HUES6 (cell line): ENCODE results near the gene AP2A2.

ENCODE experiments used
- H3K27ac ChIP-seq: 2 replicates; pipeline ENCODE4 v1.7.0; 2013; ENCODE audit warnings: low read depth, mild to moderate bottlenecking, low read length, inconsistent platforms
- H3K27me3 ChIP-seq: 2 replicates; pipeline ENCODE4 v1.6.1; 2013; ENCODE audit warnings: low read length; ENCODE audit not compliant: control insufficient read depth, insufficient read depth
- H3K36me3 ChIP-seq: 2 replicates; pipeline ENCODE4 v1.6.1; 2013; ENCODE audit warnings: low read length; ENCODE audit not compliant: control insufficient read depth, insufficient read depth
- H3K4me1 ChIP-seq: 2 replicates; pipeline ENCODE4 v1.6.1; 2013; ENCODE audit warnings: low read length; ENCODE audit not compliant: control insufficient read depth, insufficient read depth
- H3K4me3 ChIP-seq: 2 replicates; pipeline ENCODE4 v1.5.1; 2013; ENCODE audit warnings: low read depth, low read length
- H3K9ac ChIP-seq: one replicate; pipeline ENCODE4 v1.6.1; 2013; ENCODE audit warnings: mild to moderate bottlenecking, low read length
- H3K9me3 ChIP-seq: 2 replicates; pipeline ENCODE4 v1.6.1; 2013; ENCODE audit warnings: low read depth, low read length; ENCODE audit not compliant: control insufficient read depth, insufficient read depth

Gene AP2A2

GRCh38 chr11:1060410-1060809 is 134.7 kb downstream of the AP2A2 start:
- Histone ChIP-seq H3K27ac (no peak overlapping the region), H3K4me1 (no peaks in the 10 kb centered on the region; the same call in 1 of the 2 replicates), H3K9ac (no peak overlapping the region), H3K36me3 (no peaks in the 10 kb centered on the region), H3K27me3 (no peaks in the 10 kb centered on the region), H3K9me3 (peaks cover 10% of the 10 kb centered on the region), H3K4me3 (no peak overlapping the region)

DNA sequence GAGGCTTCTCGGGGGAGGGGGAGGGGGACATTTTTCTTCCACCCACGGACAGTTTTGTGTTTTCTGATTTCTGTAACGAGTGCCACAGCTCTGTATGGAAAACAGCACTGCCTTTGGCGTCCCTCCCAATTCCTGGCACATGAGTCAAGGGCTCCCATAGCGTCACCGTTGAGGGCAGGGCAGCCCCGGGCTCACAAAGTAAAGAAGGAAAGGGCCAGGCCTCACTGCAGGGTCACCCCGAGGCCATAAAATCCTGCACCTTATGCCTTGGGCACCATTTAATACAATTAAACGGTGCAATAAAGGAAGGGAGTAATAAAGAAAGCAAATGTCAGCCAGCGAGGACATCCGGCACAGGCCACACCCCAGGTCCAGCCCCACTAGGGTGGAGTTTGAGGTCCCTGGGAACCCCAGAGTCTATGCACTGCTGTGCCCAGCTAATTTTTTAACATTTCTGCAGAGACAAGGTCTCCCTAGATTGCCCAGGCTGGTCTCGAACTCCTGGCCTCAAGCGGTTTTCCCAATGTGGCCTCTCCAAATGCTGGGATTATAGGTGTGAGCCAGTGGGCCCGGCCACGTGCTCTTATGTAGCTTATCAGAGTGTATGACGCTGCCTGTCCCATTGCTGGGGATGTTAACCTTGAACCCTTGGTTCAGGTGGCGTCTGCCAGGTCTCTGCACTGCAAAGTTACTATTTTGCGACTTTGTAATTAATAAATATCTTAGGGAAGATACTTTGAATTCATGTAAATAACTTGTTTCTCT is 135.4 kb downstream of the AP2A2 start:
- no peak overlapping the region for H3K27ac ChIP-seq
- H3K36me3 ChIP-seq = no peaks in the 10 kb centered on the region
- H3K4me3 ChIP-seq = no peak overlapping the region
- peaks cover 10% of the 10 kb centered on the region for H3K9me3 ChIP-seq
- no peak overlapping the region for H3K9ac ChIP-seq
- H3K27me3 ChIP-seq = no peaks in the 10 kb centered on the region
- H3K4me1 ChIP-seq = no peaks in the 10 kb centered on the region; the same call in 1 of the 2 replicates
